ENCODE results near the gene MRPS24.

Gene MRPS24

GRCh38 chr7:43876976-43877745 lies 7.8 kb upstream of the MRPS24 start:
- DNase-seq: no peak

- DNase-seq: no peak
Measured at GRCh38 chr7:43876241-43876640, 6.9 kb upstream of the MRPS24 start.

- DNase-seq: peak; percentile 72
Measured at GRCh38 chr7:43873300-43873699, 4.0 kb upstream of the MRPS24 start.

- peak; percentile 82 for DNase-seq
Measured at GRCh38 chr7:43872406-43873110, 3.2 kb upstream of the MRPS24 start.

GRCh38 chr7:43871064-43871463 lies 1.7 kb upstream of the MRPS24 start:
- no peak for DNase-seq

- no peak for DNase-seq
Measured at GRCh38 chr7:43870316-43870715, 999 bp upstream of the MRPS24 start.

- peak; percentile 93 for DNase-seq
Measured at GRCh38 chr7:43869867-43870240, 537 bp upstream of the MRPS24 start.

- DNase-seq: no peak
Measured at GRCh38 chr7:43868681-43869005, 674 bp downstream of the MRPS24 start.

- no peak for DNase-seq
Measured at GRCh38 chr7:43868181-43868580, 1.1 kb downstream of the MRPS24 start.

- no peak for DNase-seq
Measured at GRCh38 chr7:43865277-43865676, 4.0 kb downstream of the MRPS24 start.

- DNase-seq: no peak
Measured at GRCh38 chr7:43864126-43864525, 5.2 kb downstream of the MRPS24 start.

- DNase-seq: no peak
Measured at GRCh38 chr7:43856996-43857395, 12.3 kb downstream of the MRPS24 start.

GRCh38 chr7:43856316-43856715 lies 13.0 kb downstream of the MRPS24 start:
- DNase-seq: no peak

- DNase-seq: no peak
Measured at GRCh38 chr7:43855176-43855575, 14.1 kb downstream of the MRPS24 start.

GRCh38 chr7:43851805-43852204 lies 17.5 kb downstream of the MRPS24 start:
- no peak for DNase-seq

- no peak for DNase-seq
Measured at GRCh38 chr7:43850348-43851116, 18.8 kb downstream of the MRPS24 start.

- no peak for DNase-seq
Measured at GRCh38 chr7:43849047-43849446, 20.3 kb downstream of the MRPS24 start.

GRCh38 chr7:43847496-43847895 lies 21.8 kb downstream of the MRPS24 start:
- DNase-seq: peak; percentile 28

GRCh38 chr7:43844662-43845061 lies 24.7 kb downstream of the MRPS24 start:
- no peak for DNase-seq

- no peak for DNase-seq
Measured at GRCh38 chr7:43844257-43844656, 25.1 kb downstream of the MRPS24 start.

GRCh38 chr7:43843296-43843695 lies 26.0 kb downstream of the MRPS24 start:
- DNase-seq: no peak

- no peak for DNase-seq
Measured at GRCh38 chr7:43838201-43838658, 31.1 kb downstream of the MRPS24 start.

GRCh38 chr7:43834463-43835251 lies 34.7 kb downstream of the MRPS24 start:
- peak; percentile 31 for DNase-seq

Data from fibroblast of skin of right quadriceps (primary cell).